H1 (cell line): ENCODE results near the gene SCP2. TPM values are rescaled to one million over a fixed set of nuclear protein-coding genes. Genes with fewer than 3 reads are reported as not detected.

Experiments
- CTCF ChIA-PET: fragments of 300-600 bp; sonication (Branson Sonifier 250); formaldehyde crosslinking; loops from one replicate; lab custom pipeline; 2021; ENCODE audit not compliant: partially characterized antibody; lab: Charles Lee
- POLR2A ChIA-PET: fragments of 300-600 bp; sonication (Branson Sonifier 250); formaldehyde crosslinking; loops from one replicate; lab custom pipeline; 2021; ENCODE audit warnings: inconsistent platforms; ENCODE audit not compliant: partially characterized antibody; lab: Charles Lee
- DNase-seq, 2 experiments: peaks; one replicate each; pipeline versions ENCODE4 v3.0.0 to v3.0.0-alpha.2; 2010 to 2022; ENCODE audit warnings: low spot score in 2 of 2, low read depth in 1 of 2, mixed read lengths in 1 of 2
- FAIRE-seq: peaks from 2 replicates; lab custom pipeline; 2011; peaks lifted over from hg19 to GRCh38; lab: Jason Lieb, UNC
- H2AFZ ChIP-seq: 2 replicates; pipeline ENCODE4 v1.8.1; 2012; ENCODE audit warnings: low read length, inconsistent platforms
- H2AK5ac ChIP-seq: 2 replicates; pipeline ENCODE4 v1.6.1; 2013; ENCODE audit warnings: low read depth, low read length
- H2BK120ac ChIP-seq: replicated peaks from 2 replicates; pipeline ENCODE3; 2013; ENCODE audit warnings: low read depth, low read length, inconsistent platforms
- H2BK12ac ChIP-seq: 2 replicates; pipeline ENCODE4 v1.6.1; 2013; ENCODE audit warnings: low read depth, low read length
- H2BK15ac ChIP-seq: 2 replicates; pipeline ENCODE4 v1.6.1; 2013; ENCODE audit warnings: low read length
- H2BK20ac ChIP-seq: 2 replicates; pipeline ENCODE4 v1.6.1; 2013; ENCODE audit warnings: low read length
- H2BK5ac ChIP-seq: 2 replicates; pipeline ENCODE4 v1.6.1; 2013; ENCODE audit warnings: low read depth, low read length
- H3K14ac ChIP-seq: 2 replicates; pipeline ENCODE4 v1.6.1; 2013; ENCODE audit warnings: inconsistent platforms; ENCODE audit not compliant: insufficient read length
- H3K18ac ChIP-seq: 2 replicates; pipeline ENCODE4 v1.6.1; 2013; ENCODE audit warnings: low read length; ENCODE audit errors: extremely low read depth
- H3K23ac ChIP-seq: 2 replicates; pipeline ENCODE4 v1.6.1; 2013; ENCODE audit warnings: inconsistent platforms; ENCODE audit not compliant: insufficient read length
- H3K23me2 ChIP-seq: 2 replicates; pipeline ENCODE4 v1.6.1; 2013; ENCODE audit warnings: low read depth, low read length
- H3K27ac ChIP-seq: 2 replicates; pipeline ENCODE4 v1.6.1; 2011; ENCODE audit warnings: low read depth, low read length, inconsistent platforms
- H3K27me3 ChIP-seq, 4 experiments: replicated peaks in 1 of 4; 1 replicate in 1 of 4; 2 replicates in 3 of 4; pipeline versions ENCODE4 v1.6.1 to v1.8.1; 2011 to 2013; ENCODE audit warnings: low read length in 3 of 4, mild to moderate bottlenecking in 3 of 4, inconsistent platforms in 2 of 4, mixed read lengths in 2 of 4, moderate library complexity in 1 of 4; ENCODE audit not compliant: control insufficient read depth in 3 of 4, insufficient read depth in 3 of 4; ENCODE audit errors: extremely low read depth in 1 of 4
- H3K36me3 ChIP-seq, 4 experiments: 2 replicates each; pipeline versions ENCODE4 v1.6.1 to v1.8.1; 2011 to 2013; ENCODE audit warnings: mild to moderate bottlenecking in 4 of 4, low read length in 3 of 4, moderate library complexity in 2 of 4, control low read depth in 1 of 4, inconsistent platforms in 1 of 4; ENCODE audit not compliant: insufficient read depth in 4 of 4, control insufficient read depth in 2 of 4
- H3K4ac ChIP-seq: replicated peaks from 2 replicates; pipeline ENCODE3; 2013; ENCODE audit warnings: low read length, low read depth, mixed read lengths, inconsistent platforms; ENCODE audit not compliant: insufficient read length
- H3K4me1 ChIP-seq, 4 experiments: replicated peaks in 1 of 4; 1 replicate in 1 of 4; 2 replicates in 3 of 4; pipeline versions ENCODE4 v1.6.1 to v1.8.1; 2011 to 2013; ENCODE audit warnings: low read length in 3 of 4, inconsistent platforms in 2 of 4, mixed read lengths in 1 of 4; ENCODE audit not compliant: insufficient read depth in 4 of 4, control insufficient read depth in 3 of 4
- H3K4me2 ChIP-seq, 2 experiments: 2 replicates each; pipeline versions ENCODE4 v1.6.1 to v1.8.1; 2011 to 2013; ENCODE audit warnings: low read depth in 2 of 2, low read length in 2 of 2, control low read depth in 1 of 2, inconsistent platforms in 1 of 2, mild to moderate bottlenecking in 1 of 2; ENCODE audit not compliant: insufficient read depth in 1 of 2
- H3K4me3 ChIP-seq, 4 experiments: fragments of 200-600, 300-600 bp in 1 of 4; sonication (generic), shearing (Covaris generic), sonication (Bioruptor Twin) in 1 of 4; 2 replicates each; pipeline versions ENCODE4 v1.5.1 to v1.8.1; 2011 to 2016; ENCODE audit warnings: low read length in 4 of 4, low read depth in 3 of 4, control low read depth in 2 of 4, inconsistent platforms in 2 of 4, mild to moderate bottlenecking in 2 of 4, mixed read lengths in 1 of 4, moderate library complexity in 1 of 4; ENCODE audit not compliant: insufficient read depth in 2 of 4; ENCODE audit errors: extremely low read depth in 1 of 4
- H3K56ac ChIP-seq: replicated peaks from 2 replicates; pipeline ENCODE3; 2013; ENCODE audit warnings: low read depth, mild to moderate bottlenecking, mixed read lengths, low read length, inconsistent platforms; ENCODE audit not compliant: insufficient read length
- H3K79me1 ChIP-seq: 2 replicates; pipeline ENCODE4 v1.6.1; 2013; ENCODE audit warnings: low read depth, low read length, control low read depth
- H3K79me2 ChIP-seq, 2 experiments: 2 replicates each; pipeline versions ENCODE4 v1.6.1 to v1.8.1; 2012 to 2013; ENCODE audit warnings: low read length in 2 of 2, mild to moderate bottlenecking in 2 of 2, inconsistent platforms in 1 of 2; ENCODE audit not compliant: insufficient read depth in 2 of 2, control insufficient read depth in 1 of 2
- H3K9ac ChIP-seq, 4 experiments: replicated peaks in 1 of 4; 1 replicate in 1 of 4; 2 replicates in 3 of 4; pipeline versions ENCODE4 v1.6.1 to v1.8.1; 2011 to 2013; ENCODE audit warnings: low read depth in 3 of 4, low read length in 3 of 4, control low read depth in 2 of 4, mild to moderate bottlenecking in 2 of 4, moderate library complexity in 2 of 4, inconsistent platforms in 1 of 4; ENCODE audit errors: extremely low read depth in 1 of 4
- H3K9me3 ChIP-seq, 2 experiments: 2 replicates each; pipeline versions ENCODE4 v1.6.1 to v1.8.1; 2012 to 2013; ENCODE audit warnings: mild to moderate bottlenecking in 2 of 2, moderate library complexity in 2 of 2, control low read depth in 1 of 2, inconsistent platforms in 1 of 2, low read depth in 1 of 2, low read length in 1 of 2, mixed read lengths in 1 of 2; ENCODE audit not compliant: insufficient read depth in 2 of 2
- H4K20me1 ChIP-seq, 2 experiments: replicated peaks in 1 of 2; 2 replicates each; pipeline versions ENCODE3 to v1.8.1; 2011 to 2013; ENCODE audit warnings: inconsistent platforms in 2 of 2, low read length in 2 of 2, mild to moderate bottlenecking in 1 of 2; ENCODE audit not compliant: insufficient read depth in 2 of 2, control insufficient read depth in 1 of 2
- H4K5ac ChIP-seq: 2 replicates; pipeline ENCODE4 v1.6.1; 2013; ENCODE audit warnings: low read length, low read depth, mixed read lengths, inconsistent platforms; ENCODE audit not compliant: insufficient read length
- H4K8ac ChIP-seq: 2 replicates; pipeline ENCODE4 v1.8.0; 2013; ENCODE audit warnings: mild to moderate bottlenecking, moderate library complexity, low read length, inconsistent platforms; ENCODE audit not compliant: insufficient read depth; ENCODE audit errors: extremely low read depth
- H4K91ac ChIP-seq: replicated peaks from 2 replicates; pipeline ENCODE3; 2013; ENCODE audit warnings: low read length, mixed read lengths, inconsistent platforms; ENCODE audit not compliant: insufficient read length
- CTBP2 ChIP-seq: IDR thresholded peaks from 2 replicates; pipeline ENCODE4 v1.7.0; 2011; ENCODE audit warnings: borderline replicate concordance, mild to moderate bottlenecking, moderate library complexity, mixed read lengths, low read length; ENCODE audit not compliant: insufficient read depth, insufficient read length
- EP300 ChIP-seq, 2 experiments: IDR thresholded peaks; 1 replicate in 1 of 2; 2 replicates in 1 of 2; pipeline ENCODE4 v1.6.1; 2011 to 2012; ENCODE audit warnings: low read depth in 2 of 2, low read length in 2 of 2, mild to moderate bottlenecking in 2 of 2, borderline replicate concordance in 1 of 2, inconsistent platforms in 1 of 2, moderate library complexity in 1 of 2
- EZH2 ChIP-seq: fragments of 200-600 bp; sonication (generic); IDR thresholded peaks from 2 replicates; pipeline ENCODE4 v1.7.1; 2012; ENCODE audit warnings: low read depth, mild to moderate bottlenecking, moderate library complexity, low read length, inconsistent platforms; ENCODE audit not compliant: severe bottlenecking
- GABPA ChIP-seq: IDR thresholded peaks from 2 replicates; pipeline ENCODE4 v1.6.1; 2011; ENCODE audit warnings: mild to moderate bottlenecking, low read length, moderate library complexity, borderline replicate concordance; ENCODE audit not compliant: insufficient read depth
- JUN ChIP-seq: IDR thresholded peaks from 2 replicates; pipeline ENCODE4 v1.6.1; 2011; ENCODE audit warnings: low read depth, mild to moderate bottlenecking, improper control_type of control experiment, low read length
- MAFK ChIP-seq: IDR thresholded peaks from 2 replicates; pipeline ENCODE4 v1.6.1; 2012; ENCODE audit warnings: low read depth, mild to moderate bottlenecking, improper control_type of control experiment, low read length
- RFX5 ChIP-seq: IDR thresholded peaks from 2 replicates; pipeline ENCODE4 v1.6.1; 2011; ENCODE audit warnings: low read depth, low read length, improper control_type of control experiment, borderline replicate concordance
- SP2 ChIP-seq: IDR thresholded peaks from 2 replicates; pipeline ENCODE4 v1.6.1; 2012; ENCODE audit warnings: mild to moderate bottlenecking, low read length, inconsistent platforms
- SUZ12 ChIP-seq: fragments of 200-600 bp; sonication (generic); IDR thresholded peaks from 2 replicates; pipeline ENCODE4 v1.6.1; 2012; ENCODE audit warnings: mild to moderate bottlenecking, inconsistent platforms, low read length, moderate library complexity, mixed read lengths
- TEAD4 ChIP-seq: IDR thresholded peaks from 2 replicates; pipeline ENCODE4 v1.6.1; 2012; ENCODE audit warnings: low read depth, low read length, inconsistent platforms, mixed read lengths
- WGBS, 2 experiments: shearing (Covaris generic) in 1 of 2; methylation state at CpG; one replicate each; pipeline versions ENCODE4 v1.1.6 to v1.1.7; 2013 to 2015; ENCODE audit warnings: low lambda C conversion rate in 2 of 2, mixed read lengths in 2 of 2, inconsistent platforms in 1 of 2, low coverage in 1 of 2, missing lambda C conversion rate in 1 of 2; ENCODE audit not compliant: insufficient replicate concordance in 2 of 2, insufficient coverage in 1 of 2, insufficient read length in 1 of 2; ENCODE audit errors: extremely low coverage in 1 of 2, missing lambda C conversion rate in 1 of 2; 5-methylcytosine and 5-hydroxymethylcytosine counted together
- polyA plus RNA-seq, 7 experiments: library from polyadenylated mRNA; depleted of rRNA in 3 of 7; stranded (reverse) in 5 of 7; unstranded in 2 of 7; fragments of >200 nt in 5 of 7; fragments of 200-250 nt in 2 of 7; gene quantifications; 1 replicate in 5 of 7; 2 replicates in 1 of 7; 4 replicates in 1 of 7; pipeline versions ENCODE4 v1.2.1 to v1.2.3, GENCODE V29; 2011 to 2013; ENCODE audit warnings: missing spikeins in 2 of 7, mixed read lengths in 2 of 7
- total RNA-seq: library from RNA; stranded (reverse); fragmentation: NEBNext Ultra II Directional; extraction: Animal tissue kit (Norgen Biotek cat#: 25700); gene quantifications from 2 replicates; pipeline ENCODE4 v1.2.1, GENCODE V29; 2021
- TF ChIP-seq, protein P1 (sequence below), 3 experiments: IDR thresholded peaks; 1 replicate in 2 of 3; 2 replicates in 1 of 3; pipeline versions ENCODE4 v1.5.1 to v1.6.1; 2011; ENCODE audit warnings: low read length in 3 of 3, mild to moderate bottlenecking in 3 of 3, inconsistent platforms in 2 of 3, low read depth in 1 of 3, moderate library complexity in 1 of 3; ENCODE audit not compliant: insufficient read depth in 1 of 3; ENCODE audit errors: control extremely low read depth in 1 of 3

The SCP2 gene
- total and polyA plus RNA-seq, 2 of the 8 experiments (the other 6 are each of a cell fraction or from before 2014, with no cell fraction given) = 20.9 to 54.3 TPM

- H2AFZ ChIP-seq = peak overlapping the region; percentile 84
- 36% methylated on average over 15 of the region's 15 CpGs; no CpG with 5 or more reads in 1 of the 2 experiments for WGBS, 2 experiments
- no peak for FAIRE-seq
- TF ChIP-seq EZH2 (peak; percentile 55), JUN (no peak), MAFK (no peak), CTBP2 (no peak), SP2 (no peak), TEAD4 (no peak), SUZ12 (peak; percentile 0; the same call in 1 of the 2 replicates), GABPA (no peak), RFX5 (no peak), EP300 (IDR thresholded peaks at IDR 0.05; ENCODE audit: borderline replicate concordance in 1 of 2, low read depth in 2 of 2, low read length in 2 of 2) (no peak)
- TF ChIP-seq, protein P1, sequence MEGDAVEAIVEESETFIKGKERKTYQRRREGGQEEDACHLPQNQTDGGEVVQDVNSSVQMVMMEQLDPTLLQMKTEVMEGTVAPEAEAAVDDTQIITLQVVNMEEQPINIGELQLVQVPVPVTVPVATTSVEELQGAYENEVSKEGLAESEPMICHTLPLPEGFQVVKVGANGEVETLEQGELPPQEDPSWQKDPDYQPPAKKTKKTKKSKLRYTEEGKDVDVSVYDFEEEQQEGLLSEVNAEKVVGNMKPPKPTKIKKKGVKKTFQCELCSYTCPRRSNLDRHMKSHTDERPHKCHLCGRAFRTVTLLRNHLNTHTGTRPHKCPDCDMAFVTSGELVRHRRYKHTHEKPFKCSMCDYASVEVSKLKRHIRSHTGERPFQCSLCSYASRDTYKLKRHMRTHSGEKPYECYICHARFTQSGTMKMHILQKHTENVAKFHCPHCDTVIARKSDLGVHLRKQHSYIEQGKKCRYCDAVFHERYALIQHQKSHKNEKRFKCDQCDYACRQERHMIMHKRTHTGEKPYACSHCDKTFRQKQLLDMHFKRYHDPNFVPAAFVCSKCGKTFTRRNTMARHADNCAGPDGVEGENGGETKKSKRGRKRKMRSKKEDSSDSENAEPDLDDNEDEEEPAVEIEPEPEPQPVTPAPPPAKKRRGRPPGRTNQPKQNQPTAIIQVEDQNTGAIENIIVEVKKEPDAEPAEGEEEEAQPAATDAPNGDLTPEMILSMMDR (IDR thresholded peaks at IDR 0.05; ENCODE audit: control extremely low read depth in 1 of 3, insufficient read depth in 1 of 3, low read depth in 1 of 3, low read length in 3 of 3) = no peak
These were observed 934 bp downstream of the SCP2 start for GRCh38 chr1:52928015-52928404.

More at GRCh38 chr1:52928015-52928404, 934 bp downstream of the SCP2 start:
- Histone ChIP-seq H3K18ac (no peak overlapping the region), H3K56ac (no peak overlapping the region), H2BK15ac (no peak overlapping the region), H4K8ac (no peak overlapping the region), H3K4me1 (peaks cover 0 to 3% (median 2%) of the 10 kb centered on the region in 4 experiments; a peak in 2 of 7 replicates), H3K27ac (no peak overlapping the region), H2BK120ac (no peak overlapping the region), H3K27me3 (peaks cover 9 to 30% (median 24%) of the 10 kb centered on the region in 4 experiments), H4K91ac (no peak overlapping the region), H3K4ac (no peak overlapping the region), H3K4me3 (peak overlapping the region; percentile 44 to 72 (median 72)), H3K79me1 (no peaks in the 10 kb centered on the region), H2BK5ac (no peak overlapping the region), H3K9me3 (no peaks in the 10 kb centered on the region), H4K20me1 (no peaks in the 10 kb centered on the region), H3K36me3 (no peaks in the 10 kb centered on the region), H3K9ac (peak overlapping the region in 1 of 4 experiments; percentile 12; a peak in 2 of 7 replicates), H3K14ac (no peak overlapping the region), H3K4me2 (peak overlapping the region; percentile 84 to 96), H2BK12ac (no peak overlapping the region), H3K79me2 (no peaks in the 10 kb centered on the region), H4K5ac (no peak overlapping the region), H2BK20ac (no peak overlapping the region), H3K23ac (no peak overlapping the region), H3K23me2 (peaks cover 14% of the 10 kb centered on the region; the same call in 1 of the 2 replicates), H2AK5ac (no peak overlapping the region)
- ChIA-PET CTCF (no interaction called here), POLR2A (interaction anchor here (1.2 to 1.3 kb wide), 2 partner anchors 10 to 22 kb away, joined by 3 to 4 read pairs; no protein-coding TSS in a partner anchor)
- DNase-seq = no peak
